Measurements from ENCODE around the gene PRKCE. TPM values are rescaled to one million over a fixed set of nuclear protein-coding genes. Genes with fewer than 3 reads are reported as not detected.

The PRKCE gene
- polyA plus RNA-seq, 1 of the 3 experiments (the other 2 are of a cell fraction): 16.3 TPM

DNA sequence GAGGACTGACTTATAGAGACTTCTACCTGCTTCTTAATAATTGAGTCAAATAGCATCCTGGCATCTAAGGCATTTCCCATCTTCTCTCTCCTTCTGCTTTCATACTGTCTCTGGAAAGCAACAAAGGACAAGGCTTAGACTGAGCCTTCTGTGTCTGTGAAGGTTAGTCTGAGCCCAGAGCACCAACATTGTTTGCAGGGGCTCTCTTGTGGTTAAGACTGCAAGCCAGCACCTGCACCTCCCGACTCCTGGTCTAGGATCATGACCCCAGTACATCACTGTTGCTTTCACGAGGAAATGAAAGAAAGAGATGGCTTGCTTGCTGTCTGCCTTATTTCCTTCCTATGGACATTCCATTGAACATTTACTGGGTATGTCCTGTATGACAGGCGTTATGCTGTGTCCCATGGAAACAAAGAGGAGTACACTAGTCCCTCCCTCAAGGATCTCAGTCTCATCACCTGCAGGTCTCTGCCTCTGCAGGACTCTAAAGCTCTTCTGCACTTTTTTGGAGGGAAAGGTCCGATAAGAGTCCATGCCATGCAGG, 330.0 kb downstream of the PRKCE start:
- Histone ChIP-seq H3K4me2 (no peak overlapping the region), H3F3A (replicated peaks; ENCODE audit: insufficient read depth) (no peaks in the 10 kb centered on the region), H3K36me3 (replicated peaks in 1 of 2; ENCODE audit: control insufficient read depth in 1 of 2, insufficient read depth in 2 of 2, low read length in 1 of 2) (no peaks in the 10 kb centered on the region), H3K4me3 (ENCODE audit: low read depth in 2 of 2, low read length in 1 of 2) (no peak overlapping the region), H3K9ac (no peak overlapping the region), H3K9me3 (no peaks in the 10 kb centered on the region), H4K20me1 (ENCODE audit: insufficient read depth) (no peaks in the 10 kb centered on the region), H3K9me2 (no peaks in the 10 kb centered on the region), H3K79me2 (ENCODE audit: insufficient read depth) (no peaks in the 10 kb centered on the region), H3K4me1 (ENCODE audit: control insufficient read depth in 1 of 2, insufficient read depth in 2 of 2, low read depth in 1 of 2, low read length in 1 of 2) (no peaks in the 10 kb centered on the region), H2AFZ (ENCODE audit: low read depth) (no peak overlapping the region), H3K27ac (ENCODE audit: low read depth in 2 of 2, low read length in 1 of 2) (no peak overlapping the region), H3K27me3 (ENCODE audit: insufficient read depth) (no peaks in the 10 kb centered on the region)
- CTCF ChIA-PET: interaction anchor here (1.3 to 4.9 kb wide), 2 partner anchors 11 to 18 kb away, joined by 4 to 36 read pairs; no protein-coding TSS in a partner anchor
- 91% methylated on average over 4 of the region's 4 CpGs for WGBS (ENCODE audit: low lambda C conversion rate)
- DNase-seq: no peak
- POLR2A ChIA-PET: no interaction called here
- TF ChIP-seq SMC3 (IDR thresholded peaks at IDR 0.05; ENCODE audit: low read depth, low read length) (no peak), FOSL2 (IDR thresholded peaks at IDR 0.05; ENCODE audit: borderline replicate concordance, low read depth) (no peak), MAX (IDR thresholded peaks at IDR 0.05; ENCODE audit: low read depth) (no peak), NRF1 (IDR thresholded peaks at IDR 0.05; ENCODE audit: low read depth, low read length) (no peak), REST (IDR thresholded peaks at IDR 0.05; ENCODE audit: low read depth, low read length) (no peak), EZH2phosphoT487 (IDR thresholded peaks at IDR 0.05; ENCODE audit: borderline replicate concordance, low read depth) (no peak), YY1 (IDR thresholded peaks at IDR 0.05; ENCODE audit: low read depth) (no peak), ZBTB33 (IDR thresholded peaks at IDR 0.05; ENCODE audit: borderline replicate concordance, low read depth) (no peak), ELF1 (IDR thresholded peaks at IDR 0.05) (no peak)
- TF ChIP-seq, protein P1, sequence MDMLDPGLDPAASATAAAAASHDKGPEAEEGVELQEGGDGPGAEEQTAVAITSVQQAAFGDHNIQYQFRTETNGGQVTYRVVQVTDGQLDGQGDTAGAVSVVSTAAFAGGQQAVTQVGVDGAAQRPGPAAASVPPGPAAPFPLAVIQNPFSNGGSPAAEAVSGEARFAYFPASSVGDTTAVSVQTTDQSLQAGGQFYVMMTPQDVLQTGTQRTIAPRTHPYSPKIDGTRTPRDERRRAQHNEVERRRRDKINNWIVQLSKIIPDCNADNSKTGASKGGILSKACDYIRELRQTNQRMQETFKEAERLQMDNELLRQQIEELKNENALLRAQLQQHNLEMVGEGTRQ (IDR thresholded peaks at IDR 0.05; ENCODE audit: borderline replicate concordance, low read depth, low read length): no peak
- TF ChIP-seq, protein P2, sequence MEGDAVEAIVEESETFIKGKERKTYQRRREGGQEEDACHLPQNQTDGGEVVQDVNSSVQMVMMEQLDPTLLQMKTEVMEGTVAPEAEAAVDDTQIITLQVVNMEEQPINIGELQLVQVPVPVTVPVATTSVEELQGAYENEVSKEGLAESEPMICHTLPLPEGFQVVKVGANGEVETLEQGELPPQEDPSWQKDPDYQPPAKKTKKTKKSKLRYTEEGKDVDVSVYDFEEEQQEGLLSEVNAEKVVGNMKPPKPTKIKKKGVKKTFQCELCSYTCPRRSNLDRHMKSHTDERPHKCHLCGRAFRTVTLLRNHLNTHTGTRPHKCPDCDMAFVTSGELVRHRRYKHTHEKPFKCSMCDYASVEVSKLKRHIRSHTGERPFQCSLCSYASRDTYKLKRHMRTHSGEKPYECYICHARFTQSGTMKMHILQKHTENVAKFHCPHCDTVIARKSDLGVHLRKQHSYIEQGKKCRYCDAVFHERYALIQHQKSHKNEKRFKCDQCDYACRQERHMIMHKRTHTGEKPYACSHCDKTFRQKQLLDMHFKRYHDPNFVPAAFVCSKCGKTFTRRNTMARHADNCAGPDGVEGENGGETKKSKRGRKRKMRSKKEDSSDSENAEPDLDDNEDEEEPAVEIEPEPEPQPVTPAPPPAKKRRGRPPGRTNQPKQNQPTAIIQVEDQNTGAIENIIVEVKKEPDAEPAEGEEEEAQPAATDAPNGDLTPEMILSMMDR (IDR thresholded peaks at IDR 0.05): no peak

Measured in SK-N-SH (cell line).